Adrenal gland (tissue), 5 donors: ENCODE measurements around the gene ITGAV.

Experiments used
- POLR2A ChIP-seq, 2 donors: fragments of 450-650 bp; IDR thresholded peaks; one replicate each; pipeline ENCODE4 v1.6.1; 2017; ENCODE audit warnings: antibody characterized with exemption in 2 of 2, mild to moderate bottlenecking in 2 of 2, moderate library complexity in 1 of 2
- TF ChIP-seq, protein P1 (sequence below), 6 experiments: fragments of 450-650 bp in 4 of 6; fragments of 200-600 bp in 2 of 6; sonication (generic) in 1 of 6; IDR thresholded peaks; 1 replicate in 5 of 6; 2 replicates in 1 of 6; pipeline versions ENCODE4 v1.5.1 to v1.8.0; 2016 to 2021; ENCODE audit warnings: antibody characterized with exemption in 6 of 6, mild to moderate bottlenecking in 2 of 6, moderate library complexity in 1 of 6
- donor health status: DM: no; HTN: no; CAD: no.

DNA sequence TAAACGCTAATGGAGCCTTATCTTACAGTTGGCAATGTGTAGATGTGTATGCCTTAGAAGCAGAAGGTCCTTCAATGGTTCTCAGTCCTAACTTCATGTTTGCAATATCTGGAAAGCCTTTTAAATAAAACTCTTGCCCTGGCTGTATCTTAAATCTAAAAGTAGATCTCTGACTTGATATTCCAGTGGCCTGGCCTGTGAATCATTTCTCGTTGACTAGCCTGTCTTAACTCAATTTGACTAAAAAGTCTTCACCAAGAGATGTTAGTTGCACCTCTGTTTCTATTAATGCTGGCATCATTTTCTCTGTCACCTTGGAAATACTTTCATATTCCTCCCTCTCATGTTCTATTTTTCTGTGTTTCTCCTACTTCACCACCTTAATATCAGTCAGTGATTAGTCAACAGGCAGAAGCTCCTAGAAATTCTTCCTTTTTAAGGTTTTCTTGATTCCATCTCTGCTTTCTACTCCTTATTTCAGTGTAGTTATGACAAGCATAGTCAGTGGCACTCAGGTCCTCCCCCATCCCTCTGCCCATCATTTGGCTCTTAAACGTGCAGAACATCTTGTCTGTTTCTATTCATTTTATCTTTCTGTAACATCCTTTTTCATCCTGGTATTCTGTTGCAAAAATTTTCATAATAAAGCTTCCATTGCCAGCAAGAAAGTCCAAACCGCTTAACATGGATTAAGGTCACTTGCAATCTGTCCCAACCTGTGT lies 4.3 kb downstream of the ITGAV start:
- TF ChIP-seq, protein P1, sequence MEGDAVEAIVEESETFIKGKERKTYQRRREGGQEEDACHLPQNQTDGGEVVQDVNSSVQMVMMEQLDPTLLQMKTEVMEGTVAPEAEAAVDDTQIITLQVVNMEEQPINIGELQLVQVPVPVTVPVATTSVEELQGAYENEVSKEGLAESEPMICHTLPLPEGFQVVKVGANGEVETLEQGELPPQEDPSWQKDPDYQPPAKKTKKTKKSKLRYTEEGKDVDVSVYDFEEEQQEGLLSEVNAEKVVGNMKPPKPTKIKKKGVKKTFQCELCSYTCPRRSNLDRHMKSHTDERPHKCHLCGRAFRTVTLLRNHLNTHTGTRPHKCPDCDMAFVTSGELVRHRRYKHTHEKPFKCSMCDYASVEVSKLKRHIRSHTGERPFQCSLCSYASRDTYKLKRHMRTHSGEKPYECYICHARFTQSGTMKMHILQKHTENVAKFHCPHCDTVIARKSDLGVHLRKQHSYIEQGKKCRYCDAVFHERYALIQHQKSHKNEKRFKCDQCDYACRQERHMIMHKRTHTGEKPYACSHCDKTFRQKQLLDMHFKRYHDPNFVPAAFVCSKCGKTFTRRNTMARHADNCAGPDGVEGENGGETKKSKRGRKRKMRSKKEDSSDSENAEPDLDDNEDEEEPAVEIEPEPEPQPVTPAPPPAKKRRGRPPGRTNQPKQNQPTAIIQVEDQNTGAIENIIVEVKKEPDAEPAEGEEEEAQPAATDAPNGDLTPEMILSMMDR (IDR thresholded peaks at IDR 0.05) = no peak
- no peak for TF ChIP-seq POLR2A (IDR thresholded peaks at IDR 0.05)
